SK-N-MC (cell line): ENCODE results near the gene BHLHE23.

Experiments
- EZH2 ChIP-seq: fragments of 200-600 bp; sonication (generic); IDR thresholded peaks from one replicate; pipeline ENCODE4 v1.6.1; 2017; ENCODE audit warnings: antibody characterized with exemption
- FOXP2 ChIP-seq: optimal IDR thresholded peaks from 2 replicates; pipeline ENCODE3; 2011; ENCODE audit warnings: mild to moderate bottlenecking, moderate library complexity; ENCODE audit not compliant: insufficient read depth; ENCODE audit errors: extremely low read length, control extremely low read depth
- POLR2AphosphoS5 ChIP-seq: IDR thresholded peaks from 2 replicates; pipeline ENCODE4 v1.6.1; 2012; ENCODE audit warnings: mild to moderate bottlenecking, low read depth, low read length, borderline replicate concordance

- TF ChIP-seq POLR2AphosphoS5: no peak
- no peak for TF ChIP-seq EZH2
- no peak for TF ChIP-seq FOXP2
These were observed 19.9 kb upstream of the BHLHE23 start for GRCh38 chr20:63026582-63027165.
